HepG2 (cell line): ENCODE results near the gene CD248. TPM values are rescaled to one million over a fixed set of nuclear protein-coding genes. Genes with fewer than 3 reads are reported as not detected.

Experiments used
- ADNP ChIP-seq: sonication (generic); formaldehyde crosslinking; IDR thresholded peaks from 2 replicates; pipeline ENCODE4 v1.4.0; 2020; ENCODE audit warnings: missing genetic modification reagents
- FOXO1 ChIP-seq: sonication (generic); formaldehyde crosslinking; IDR thresholded peaks from 2 replicates; pipeline ENCODE4 v1.4.0; 2020; ENCODE audit warnings: missing genetic modification reagents
- GPBP1L1 ChIP-seq: sonication (generic); formaldehyde crosslinking; IDR thresholded peaks from 2 replicates; pipeline ENCODE4 v1.5.0; 2020; ENCODE audit warnings: mild to moderate bottlenecking, missing genetic modification reagents
- JDP2 ChIP-seq: sonication (generic); formaldehyde crosslinking; IDR thresholded peaks from 2 replicates; pipeline ENCODE4 v1.8.1; 2022; ENCODE audit warnings: missing genetic modification reagents, borderline replicate concordance
- JUNB ChIP-seq: sonication (generic); formaldehyde crosslinking; IDR thresholded peaks from 2 replicates; pipeline ENCODE4 v1.8.0; 2022; ENCODE audit warnings: missing genetic modification reagents, mild to moderate bottlenecking, borderline replicate concordance
- KDM2A ChIP-seq: sonication (generic); formaldehyde crosslinking; IDR thresholded peaks from 2 replicates; pipeline ENCODE4 v1.4.0; 2020; ENCODE audit warnings: low read depth, missing genetic modification reagents, borderline replicate concordance
- SOX13 ChIP-seq, 3 experiments: fragments of 450-650 bp in 1 of 3; sonication (generic) in 1 of 3; formaldehyde crosslinking in 1 of 3; IDR thresholded peaks in 2 of 3; conservative IDR thresholded peaks in 1 of 3; 2 replicates each; pipeline versions ENCODE4 v1.5.0 to v1.6.1; 2016 to 2020; ENCODE audit warnings: antibody characterized with exemption in 1 of 3, mild to moderate bottlenecking in 1 of 3, missing compliant biosample characterization in 1 of 3, missing genetic modification reagents in 1 of 3, moderate library complexity in 1 of 3
- STAT6 ChIP-seq: sonication (generic); formaldehyde crosslinking; IDR thresholded peaks from 2 replicates; pipeline ENCODE4 v1.4.0; 2020; ENCODE audit warnings: missing genetic modification reagents, mild to moderate bottlenecking, borderline replicate concordance
- THAP9 ChIP-seq: sonication (generic); formaldehyde crosslinking; IDR thresholded peaks from 2 replicates; pipeline ENCODE4; 2020; ENCODE audit warnings: missing genetic modification reagents, mild to moderate bottlenecking, borderline replicate concordance
- ZNF276 ChIP-seq: sonication (generic); formaldehyde crosslinking; IDR thresholded peaks from 2 replicates; pipeline ENCODE4 v1.4.0; 2020; ENCODE audit warnings: mild to moderate bottlenecking, low read depth, missing genetic modification reagents
- ZNF414 ChIP-seq: sonication (generic); formaldehyde crosslinking; IDR thresholded peaks from 2 replicates; pipeline ENCODE4 v1.5.0; 2020; ENCODE audit warnings: missing genetic modification reagents
- ZNF883 ChIP-seq: sonication (generic); formaldehyde crosslinking; IDR thresholded peaks from 2 replicates; pipeline ENCODE4 v1.5.1; 2020; ENCODE audit warnings: mild to moderate bottlenecking, missing genetic modification reagents; ENCODE audit errors: not compliant biosample characterization
- ZXDC ChIP-seq: sonication (generic); formaldehyde crosslinking; IDR thresholded peaks from 2 replicates; pipeline ENCODE4 v1.5.0; 2020; ENCODE audit warnings: mild to moderate bottlenecking, missing genetic modification reagents
- polyA plus RNA-seq, 8 experiments: library from polyadenylated mRNA; depleted of rRNA in 3 of 8; stranded (reverse) in 7 of 8; unstranded in 1 of 8; fragments of >200 nt; fragmentation: Illumina TruSeq in 4 of 8; extraction: Trizol in 4 of 8; gene quantifications; 2 replicates each; pipeline versions ENCODE4 v1.2.1 to v1.2.3, GENCODE V29; 2011 to 2016; ENCODE audit warnings: low read depth in 4 of 8, missing spikeins in 1 of 8, mixed read lengths in 1 of 8; ENCODE audit not compliant: insufficient read depth in 1 of 8
- total RNA-seq, 5 experiments: library from RNA; depleted of rRNA; stranded (reverse); fragments of >200 nt; fragmentation: Illumina TruSeq; extraction: Trizol; gene quantifications; 2 replicates each; pipeline ENCODE4 v1.2.3, GENCODE V29; 2016; ENCODE audit warnings: low read depth in 1 of 5

CD248 gene
- total and polyA plus RNA-seq, 2 of the 13 experiments (the other 11 are each of a cell fraction or from before 2014, with no cell fraction given), result 0.25 to 0.35 TPM

- TF ChIP-seq KDM2A (CRISPR knock-in tag) (peak; percentile 43; the same call in 1 of the 2 replicates), ADNP (CRISPR knock-in tag) (no peak), JDP2 (no peak), THAP9 (CRISPR knock-in tag) (peak; percentile 86), ZNF883 (CRISPR knock-in tag) (no peak), SOX13 (IDR thresholded peaks at IDR 0.05) (no peak), SOX13 (CRISPR knock-in tag; conservative IDR thresholded peaks at IDR 0.05 in 1 of 2, IDR thresholded peaks at IDR 0.05 in 1 of 2) (no peak; a peak in 1 of 4 replicates), JUNB (CRISPR knock-in tag) (no peak), ZNF276 (CRISPR knock-in tag) (0 out of 2 replicates have a peak, but pooled peaks have one; percentile 55), GPBP1L1 (CRISPR knock-in tag) (no peak), ZXDC (CRISPR knock-in tag) (no peak), ZNF414 (CRISPR knock-in tag) (0 out of 2 replicates have a peak, but pooled peaks have one; percentile 35), FOXO1 (CRISPR knock-in tag) (0 out of 2 replicates have a peak, but pooled peaks have one; percentile 12), STAT6 (CRISPR knock-in tag) (peak; percentile 48; the same call in 1 of the 2 replicates)
Observed at GRCh38 chr11:66288671-66289547, 27.9 kb downstream of the CD248 start, which contains the start of gene YIF1A (continued).
